ENCODE results near the gene MYH3.

DNA sequence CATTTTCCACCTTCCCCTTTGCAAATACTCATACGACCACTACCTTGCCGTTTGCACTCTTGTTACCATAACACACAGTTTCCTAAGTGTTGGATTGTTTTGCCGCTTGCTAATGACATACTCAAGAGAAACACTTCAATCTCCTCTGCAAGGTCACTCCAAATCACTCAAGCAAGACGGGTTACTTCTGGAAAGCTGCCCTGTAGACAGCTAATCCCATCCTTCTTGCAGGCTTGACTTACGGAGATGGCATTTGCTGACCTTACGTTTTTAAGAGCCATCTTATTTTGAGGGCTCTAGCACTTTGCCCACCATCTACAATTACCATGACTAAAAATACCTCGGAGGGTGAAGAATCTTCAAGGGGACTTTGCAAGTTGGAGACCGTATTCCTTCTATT, 46.2 kb downstream of the MYH3 start:
- TF ChIP-seq, protein P1, sequence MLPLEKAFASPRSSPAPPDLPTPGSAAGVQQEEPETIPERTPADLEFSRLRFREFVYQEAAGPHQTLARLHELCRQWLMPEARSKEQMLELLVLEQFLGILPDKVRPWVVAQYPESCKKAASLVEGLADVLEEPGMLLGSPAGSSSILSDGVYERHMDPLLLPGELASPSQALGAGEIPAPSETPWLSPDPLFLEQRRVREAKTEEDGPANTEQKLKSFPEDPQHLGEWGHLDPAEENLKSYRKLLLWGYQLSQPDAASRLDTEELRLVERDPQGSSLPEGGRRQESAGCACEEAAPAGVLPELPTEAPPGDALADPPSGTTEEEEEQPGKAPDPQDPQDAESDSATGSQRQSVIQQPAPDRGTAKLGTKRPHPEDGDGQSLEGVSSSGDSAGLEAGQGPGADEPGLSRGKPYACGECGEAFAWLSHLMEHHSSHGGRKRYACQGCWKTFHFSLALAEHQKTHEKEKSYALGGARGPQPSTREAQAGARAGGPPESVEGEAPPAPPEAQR (CRISPR knock-in tag; IDR thresholded peaks at IDR 0.05): no peak
- TF ChIP-seq, protein P2, sequence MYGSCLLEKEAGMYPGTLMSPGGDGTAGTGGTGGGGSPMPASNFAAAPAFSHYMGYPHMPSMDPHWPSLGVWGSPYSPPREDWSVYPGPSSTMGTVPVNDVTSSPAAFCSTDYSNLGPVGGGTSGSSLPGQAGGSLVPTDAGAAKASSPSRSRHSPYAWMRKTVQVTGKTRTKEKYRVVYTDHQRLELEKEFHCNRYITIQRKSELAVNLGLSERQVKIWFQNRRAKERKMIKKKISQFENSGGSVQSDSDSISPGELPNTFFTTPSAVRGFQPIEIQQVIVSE (CRISPR knock-in tag; IDR thresholded peaks at IDR 0.05; ENCODE audit: borderline replicate concordance): no peak
- TF ChIP-seq TEAD1 (CRISPR knock-in tag; IDR thresholded peaks at IDR 0.05) (no peak), ESRRA (CRISPR knock-in tag; IDR thresholded peaks at IDR 0.05; ENCODE audit: borderline replicate concordance) (no peak), CBFB (CRISPR knock-in tag; IDR thresholded peaks at IDR 0.05; ENCODE audit: low read depth) (no peak), CREM (CRISPR knock-in tag; IDR thresholded peaks at IDR 0.05) (no peak)
- TF ChIP-seq, protein P3, sequence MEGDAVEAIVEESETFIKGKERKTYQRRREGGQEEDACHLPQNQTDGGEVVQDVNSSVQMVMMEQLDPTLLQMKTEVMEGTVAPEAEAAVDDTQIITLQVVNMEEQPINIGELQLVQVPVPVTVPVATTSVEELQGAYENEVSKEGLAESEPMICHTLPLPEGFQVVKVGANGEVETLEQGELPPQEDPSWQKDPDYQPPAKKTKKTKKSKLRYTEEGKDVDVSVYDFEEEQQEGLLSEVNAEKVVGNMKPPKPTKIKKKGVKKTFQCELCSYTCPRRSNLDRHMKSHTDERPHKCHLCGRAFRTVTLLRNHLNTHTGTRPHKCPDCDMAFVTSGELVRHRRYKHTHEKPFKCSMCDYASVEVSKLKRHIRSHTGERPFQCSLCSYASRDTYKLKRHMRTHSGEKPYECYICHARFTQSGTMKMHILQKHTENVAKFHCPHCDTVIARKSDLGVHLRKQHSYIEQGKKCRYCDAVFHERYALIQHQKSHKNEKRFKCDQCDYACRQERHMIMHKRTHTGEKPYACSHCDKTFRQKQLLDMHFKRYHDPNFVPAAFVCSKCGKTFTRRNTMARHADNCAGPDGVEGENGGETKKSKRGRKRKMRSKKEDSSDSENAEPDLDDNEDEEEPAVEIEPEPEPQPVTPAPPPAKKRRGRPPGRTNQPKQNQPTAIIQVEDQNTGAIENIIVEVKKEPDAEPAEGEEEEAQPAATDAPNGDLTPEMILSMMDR (IDR thresholded peaks at IDR 0.05): no peak
- TF ChIP-seq, protein P4, sequence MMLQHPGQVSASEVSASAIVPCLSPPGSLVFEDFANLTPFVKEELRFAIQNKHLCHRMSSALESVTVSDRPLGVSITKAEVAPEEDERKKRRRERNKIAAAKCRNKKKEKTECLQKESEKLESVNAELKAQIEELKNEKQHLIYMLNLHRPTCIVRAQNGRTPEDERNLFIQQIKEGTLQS (CRISPR knock-in tag; conservative IDR thresholded peaks at IDR 0.05): no peak

Data from WTC11 (cell line).